Inferior parietal cortex (tissue), 1 donor: ENCODE data around the gene TEX10.
"Not testable (repeated sequence)": the region's sequence is repeated elsewhere in the genome, so short reads cannot be mapped to it uniquely, and the experiment has no call there.

Source experiments
- DNase-seq: peaks from one replicate; pipeline ENCODE4 v3.0.0-alpha.2; 2016; ENCODE audit errors: extremely low spot score

TEX10 gene

GRCh38 chr9:100350188-100350587 lies 2.6 kb downstream of the TEX10 start:
- DNase-seq, result no peak

DNA sequence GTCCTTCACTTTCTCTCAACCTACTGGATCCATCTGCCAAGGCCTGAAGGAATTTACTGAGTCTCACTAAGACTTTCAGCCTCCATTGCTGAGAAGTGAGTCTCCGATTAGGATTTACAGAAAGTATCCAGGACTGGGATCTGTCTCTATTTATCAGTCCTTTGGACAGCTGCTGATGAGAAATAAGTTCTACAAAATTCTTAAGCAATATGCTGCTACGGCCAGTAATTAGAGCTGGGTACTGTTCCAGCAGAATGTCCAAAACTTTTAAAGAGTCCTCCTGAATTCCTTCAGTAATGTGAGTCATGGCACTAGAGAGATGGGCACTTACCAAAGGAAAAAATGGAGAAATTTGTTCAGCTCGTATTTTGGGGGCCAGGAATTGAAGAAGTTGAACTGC lies 5.9 kb downstream of the TEX10 start:
- no peak for DNase-seq

DNA sequence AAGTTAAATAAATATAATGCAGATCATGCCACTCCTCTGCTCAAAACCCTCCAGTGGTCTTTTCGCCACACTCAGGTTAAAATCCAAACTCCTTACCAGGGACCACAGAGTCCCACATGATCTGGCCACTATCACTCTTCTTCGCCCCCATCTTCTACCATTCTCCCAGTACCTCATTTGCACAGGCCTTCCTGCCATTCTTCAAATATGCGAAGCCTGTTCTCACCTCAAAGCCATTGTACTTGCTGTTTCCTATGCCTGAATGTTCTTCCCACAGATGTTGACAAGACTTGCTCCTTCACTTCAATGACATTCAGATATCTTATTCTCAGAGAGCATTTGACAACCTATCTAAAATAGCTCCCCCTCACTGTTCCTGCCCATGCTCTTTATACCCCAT lies 10.9 kb downstream of the TEX10 start:
- DNase-seq, result no peak

- DNase-seq, result no peak
Measured at GRCh38 chr9:100340224-100340623, 12.5 kb downstream of the TEX10 start.

DNA sequence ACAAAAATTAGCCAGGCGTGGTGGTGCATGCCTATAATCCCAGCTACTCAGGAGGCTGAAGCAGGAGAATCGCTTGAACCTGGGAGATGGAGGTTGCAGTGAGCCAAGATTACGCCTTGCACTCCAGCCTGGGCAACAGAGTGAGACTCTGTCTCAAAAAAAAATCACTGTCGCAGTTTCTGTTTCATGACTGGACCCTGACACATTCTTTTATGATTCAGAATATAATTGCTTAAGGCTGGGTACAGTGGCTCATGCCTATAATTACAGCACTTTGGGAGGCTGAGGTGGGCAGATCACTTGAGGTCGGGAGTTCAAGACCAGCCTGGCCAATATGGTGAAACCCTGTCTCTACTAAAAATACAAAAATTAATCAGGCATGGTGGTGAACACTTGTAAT lies 14.0 kb downstream of the TEX10 start:
- not testable (repeated sequence) for DNase-seq

DNA sequence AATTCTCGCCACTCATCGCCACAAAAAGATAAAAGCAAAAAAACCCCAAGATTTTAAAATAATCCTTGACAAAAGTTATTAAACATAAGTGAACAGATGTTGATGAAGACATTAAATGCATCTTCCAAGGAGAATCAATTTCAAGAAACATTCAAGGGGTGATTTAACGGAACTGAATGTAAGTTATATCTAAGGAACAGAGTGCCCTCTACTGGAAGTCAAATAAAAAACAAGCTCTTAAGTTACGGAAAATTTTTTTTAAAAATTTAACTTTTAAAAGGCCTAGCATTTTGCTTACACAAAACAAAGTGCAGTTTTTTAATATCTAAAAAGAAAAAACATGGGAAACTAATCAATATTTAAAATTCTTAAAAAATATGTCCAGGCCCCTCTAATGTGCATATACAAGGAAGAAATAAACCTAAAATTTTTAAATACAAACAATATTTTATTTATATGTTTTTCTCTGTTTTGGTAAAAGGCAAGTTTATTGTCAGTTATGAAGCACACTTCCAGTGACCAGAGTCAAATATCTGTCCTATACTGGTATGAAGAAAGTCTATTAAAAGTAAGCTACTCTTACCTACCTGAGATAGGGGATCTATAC lies 28.0 kb downstream of the TEX10 start:
- DNase-seq, result no peak

- DNase-seq, result peak; percentile 77
Measured at GRCh38 chr9:100322954-100323536, 29.7 kb downstream of the TEX10 start.

DNA sequence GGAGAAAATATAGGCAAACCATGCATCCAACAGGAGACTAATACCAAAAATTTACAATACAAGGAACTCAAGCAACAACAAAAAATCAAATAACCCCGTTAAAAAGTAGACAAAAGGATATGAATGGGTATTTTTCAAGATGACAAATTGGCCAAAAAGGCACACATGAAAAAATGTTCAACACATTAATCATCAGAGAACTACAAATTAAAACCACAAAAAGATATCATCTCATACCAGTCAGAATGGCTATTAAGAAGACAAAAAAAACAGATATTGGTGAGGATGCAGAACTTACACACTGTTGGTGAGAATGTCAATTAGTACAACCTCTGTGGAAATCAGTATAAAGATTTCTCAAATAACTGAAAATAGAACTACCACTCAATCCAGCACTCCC lies 35.0 kb downstream of the TEX10 start:
- no peak for DNase-seq

GRCh38 chr9:100315561-100315960 lies 37.2 kb downstream of the TEX10 start:
- no peak for DNase-seq

- DNase-seq, result no peak
Measured at GRCh38 chr9:100309992-100310391, 42.8 kb downstream of the TEX10 start.

DNA sequence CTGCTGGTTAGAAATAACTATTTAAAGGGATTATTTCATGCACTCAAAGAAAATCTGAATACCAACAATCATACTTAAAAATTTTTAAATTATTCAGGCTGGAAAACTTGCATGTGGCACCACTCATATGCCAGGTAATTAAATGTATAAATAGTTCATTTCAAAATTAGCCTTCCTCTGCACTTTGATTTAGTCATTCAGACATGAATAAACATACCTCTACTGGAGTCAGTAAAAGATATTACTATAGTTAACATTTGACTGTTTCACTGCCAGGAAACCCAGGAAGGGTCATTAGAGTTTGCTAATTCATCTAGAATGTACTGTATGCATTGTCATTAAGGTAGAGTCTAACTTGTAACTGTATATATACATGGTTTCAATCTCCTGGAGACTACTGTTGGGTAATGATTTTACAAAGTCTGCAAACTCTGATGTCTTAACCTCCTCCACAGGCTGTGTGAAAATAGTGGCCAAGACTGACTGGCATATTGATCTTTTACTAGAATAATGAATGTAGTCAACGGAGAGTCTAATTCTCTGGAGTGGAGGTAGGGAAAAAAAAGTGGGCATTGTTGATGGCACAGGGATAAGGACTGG lies 43.7 kb downstream of the TEX10 start:
- DNase-seq, result no peak

GRCh38 chr9:100307080-100307479 lies 45.7 kb downstream of the TEX10 start:
- no peak for DNase-seq

GRCh38 chr9:100306283-100306682 lies 46.5 kb downstream of the TEX10 start:
- DNase-seq, result no peak

- no peak for DNase-seq
Measured at GRCh38 chr9:100303747-100304146, 49.0 kb downstream of the TEX10 start.

- no peak for DNase-seq
Measured at GRCh38 chr9:100298378-100298777, 54.4 kb downstream of the TEX10 start.

DNA sequence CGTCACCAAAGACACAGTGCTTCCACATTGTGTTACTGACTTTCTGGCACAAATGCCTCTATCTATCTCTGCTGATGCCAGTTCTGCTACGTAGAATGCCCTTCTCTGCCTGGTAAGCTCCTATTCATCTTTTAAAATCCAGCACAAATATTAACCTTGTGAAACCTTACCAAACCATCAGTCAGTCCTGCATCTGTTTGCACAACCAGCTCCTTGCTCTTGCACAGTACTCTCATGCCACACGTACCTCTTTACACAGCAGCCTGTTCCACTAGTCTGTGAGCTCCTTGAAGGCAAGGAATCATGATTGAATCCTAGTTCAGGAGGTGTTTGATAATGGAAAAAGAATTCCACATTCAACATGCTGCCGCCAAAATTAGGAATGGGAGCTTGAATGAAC lies 56.3 kb downstream of the TEX10 start:
- DNase-seq, result no peak

GRCh38 chr9:100295240-100295639 lies 57.5 kb downstream of the TEX10 start:
- DNase-seq, result no peak

- no peak for DNase-seq
Measured at GRCh38 chr9:100294806-100295205, 57.9 kb downstream of the TEX10 start.

GRCh38 chr9:100294341-100294740 lies 58.4 kb downstream of the TEX10 start:
- DNase-seq, result no peak

DNA sequence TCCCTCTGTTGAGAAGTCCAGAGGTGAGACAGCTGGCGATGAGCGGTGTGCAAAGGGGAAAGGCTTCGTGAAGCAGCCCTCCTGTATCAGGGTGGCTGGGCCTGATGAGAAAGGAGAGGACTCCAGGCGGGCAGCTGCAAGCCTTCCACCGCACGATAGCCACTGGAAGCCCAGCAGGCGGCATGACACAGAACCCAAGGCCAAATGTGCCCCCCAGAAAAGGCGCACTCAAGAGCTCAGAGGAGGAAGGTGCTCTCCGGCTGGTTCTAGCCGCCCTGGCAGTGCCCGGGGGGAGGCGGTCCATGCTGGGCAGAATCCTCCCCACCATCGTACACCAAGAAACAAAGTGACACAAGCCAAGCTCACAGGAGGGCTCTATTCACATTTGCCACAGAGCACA lies 60.3 kb downstream of the TEX10 start:
- DNase-seq, result no peak

DNA sequence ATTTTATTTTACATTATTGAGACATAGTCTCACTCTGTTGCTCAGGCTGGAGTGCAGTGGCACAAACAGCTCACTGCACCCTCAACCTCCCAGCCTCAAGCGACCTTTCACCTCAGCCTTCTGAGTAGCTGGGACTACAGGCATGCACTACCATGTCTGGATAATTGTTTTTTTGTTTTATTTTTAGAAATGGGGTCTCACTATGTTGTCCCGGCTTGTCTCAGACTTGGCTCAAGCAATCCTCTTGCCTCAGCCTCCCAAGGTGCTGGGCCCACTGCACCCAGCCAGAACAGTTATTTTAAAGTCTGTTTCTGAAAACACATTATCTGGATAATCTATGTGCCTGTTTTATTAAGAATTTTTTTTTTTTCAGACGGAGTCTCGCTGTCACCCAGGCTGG lies 62.0 kb downstream of the TEX10 start:
- no peak for DNase-seq

- no peak for DNase-seq
Measured at GRCh38 chr9:100287186-100287585, 65.6 kb downstream of the TEX10 start.

DNA sequence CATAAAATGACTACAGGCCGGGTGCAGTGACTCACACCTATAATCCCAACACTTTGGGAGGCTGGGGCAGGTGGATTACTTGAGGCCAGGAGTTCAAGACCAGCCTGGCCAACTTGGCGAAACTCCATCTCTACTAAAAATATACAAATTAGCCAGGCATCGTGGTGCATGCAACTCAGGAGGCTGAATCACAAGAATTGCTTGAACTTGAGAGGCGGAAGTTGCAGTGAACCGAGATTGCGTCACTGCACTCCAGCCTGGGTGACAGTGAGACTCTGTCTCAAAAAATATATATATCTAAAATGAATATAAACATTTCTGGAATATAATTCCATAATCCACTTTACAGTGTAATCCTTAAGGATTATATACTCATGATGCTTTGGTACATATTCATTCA lies 66.5 kb downstream of the TEX10 start:
- no peak for DNase-seq

DNA sequence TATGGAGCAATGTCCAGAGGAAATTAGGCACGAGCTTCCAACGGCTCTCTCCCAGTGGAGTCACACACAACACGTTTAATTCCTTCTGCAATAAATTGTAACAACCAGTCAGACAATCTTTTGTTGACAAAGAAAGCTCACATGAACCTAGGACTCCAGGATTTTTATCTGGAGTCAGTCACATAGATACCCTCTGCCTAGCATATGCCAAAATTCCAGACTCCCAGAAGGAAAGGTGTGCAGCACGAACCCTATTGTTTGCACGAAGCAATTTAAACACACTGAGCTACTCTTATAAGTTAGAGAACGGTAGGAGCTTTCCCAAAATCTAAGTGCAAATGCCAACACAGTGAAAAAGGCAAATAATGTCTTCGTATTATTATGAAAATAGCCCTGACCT lies 67.1 kb downstream of the TEX10 start:
- no peak for DNase-seq
